Vagina (tissue), 2 donors: ENCODE data around the gene SPHK2. TPM values are rescaled to one million over a fixed set of nuclear protein-coding genes. Genes with fewer than 3 reads are reported as not detected.

Experiments used
- DNase-seq, 2 donors: peaks; one replicate each; pipeline ENCODE4 v3.0.0-alpha.2; 2017; ENCODE audit errors: extremely low spot score in 2 of 2
- H3K27ac ChIP-seq: fragments of 200-600 bp; sonication (generic); one replicate; pipeline ENCODE4 v1.5.1; 2019
- H3K27me3 ChIP-seq: fragments of 200-600 bp; sonication (generic); one replicate; pipeline ENCODE4 v1.5.1; 2019
- H3K36me3 ChIP-seq, 2 donors: fragments of 200-600 bp; sonication (generic); one replicate each; pipeline ENCODE4 v1.5.1; 2017 to 2019
- H3K4me1 ChIP-seq: fragments of 200-600 bp; sonication (generic); one replicate; pipeline ENCODE4 v1.5.1; 2019
- H3K4me3 ChIP-seq, 2 donors: fragments of 200-600 bp; sonication (generic); 1 replicate in 1 of 2; 2 replicates in 1 of 2; pipeline ENCODE4 v1.5.1; 2016 to 2019
- H3K9me3 ChIP-seq: fragments of 200-600 bp; sonication (generic); one replicate; pipeline ENCODE4 v1.5.1; 2019
- POLR2A ChIP-seq, 2 donors: fragments of 450-650 bp; IDR thresholded peaks; one replicate each; pipeline ENCODE4 v1.6.1; 2017; ENCODE audit warnings: antibody characterized with exemption in 2 of 2, mild to moderate bottlenecking in 2 of 2, moderate library complexity in 2 of 2
- POLR2AphosphoS5 ChIP-seq, 2 donors: sonication (generic); formaldehyde crosslinking; IDR thresholded peaks; one replicate each; pipeline ENCODE4 v1.9.0; 2017; ENCODE audit warnings: antibody characterized with exemption in 2 of 2, mild to moderate bottlenecking in 2 of 2, low read depth in 1 of 2; ENCODE audit not compliant: insufficient read depth in 1 of 2
- intact Hi-C: fragments of 100-400 bp; cut with DNase I; formaldehyde crosslinking; loops from one replicate; pipeline ENCODE4 v1.15.1; 2023
- total RNA-seq: library from RNA; depleted of rRNA; stranded (reverse); fragments of >200 nt; gene quantifications from one replicate; pipeline ENCODE4 v1.2.3, GENCODE V29; 2016
- TF ChIP-seq, protein P1 (sequence below), 3 experiments: fragments of 450-650 bp in 2 of 3; fragments of 200-600 bp in 1 of 3; sonication (generic) in 1 of 3; IDR thresholded peaks; one replicate each; pipeline ENCODE4 v1.5.1; 2017 to 2019; ENCODE audit warnings: antibody characterized with exemption in 3 of 3, mild to moderate bottlenecking in 2 of 3, moderate library complexity in 2 of 3

The SPHK2 gene
- total RNA-seq, 1 donor from 2014 or later = 19.9 TPM

DNA sequence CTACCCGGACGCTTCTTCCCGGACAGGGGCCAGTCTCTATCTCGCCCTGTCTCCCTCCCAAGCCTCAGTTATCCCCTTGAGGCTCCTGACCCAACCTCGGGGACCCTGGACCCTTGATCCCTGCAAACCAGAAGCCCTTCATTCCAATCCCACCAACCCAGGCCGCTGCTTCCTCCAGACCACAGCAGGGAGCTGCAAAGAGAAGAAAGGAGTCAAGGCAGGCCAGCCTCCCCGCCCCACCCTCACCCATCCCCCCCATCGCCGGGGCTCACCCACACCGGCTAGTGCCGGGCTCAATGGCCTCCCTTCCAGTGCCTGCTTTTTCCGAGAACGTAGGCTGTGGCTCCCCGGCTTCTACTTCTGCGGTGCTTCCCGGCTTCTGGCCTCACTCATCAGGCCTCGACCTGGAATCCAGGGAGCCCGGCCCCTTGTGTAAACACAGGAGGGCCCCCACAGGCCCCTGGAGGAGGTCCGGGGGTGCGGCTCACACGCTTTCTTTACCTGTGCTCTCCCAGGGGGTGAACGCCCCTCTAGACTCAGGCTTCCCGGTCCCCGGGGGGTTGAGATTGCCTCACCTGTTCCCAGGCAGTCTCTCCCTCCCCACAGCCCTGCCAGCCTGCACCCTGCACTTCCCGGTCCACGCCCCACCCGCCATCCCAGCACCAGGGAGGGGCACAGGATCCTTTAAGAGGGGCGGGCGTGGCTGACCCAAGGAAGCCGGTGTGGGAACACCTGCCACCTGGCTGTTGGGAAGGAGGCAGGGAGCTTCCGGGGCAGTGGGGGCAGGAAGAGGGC is 4.7 kb upstream of the SPHK2 start, which contains the start of gene FAM83E:
Gene FAM83E, minus strand, starts transcription at position 641 of the 795 bp plus-strand sequence. CDS start 1,704 bp downstream, outside the sequence.
- H3K27me3 ChIP-seq = no peaks in the 10 kb centered on the region
- H3K9me3 ChIP-seq = no peaks in the 10 kb centered on the region
- intact Hi-C loops = no loop called here
- H3K4me1 ChIP-seq = peaks cover 37% of the 10 kb centered on the region
- peak within 1 kb of the TSS; percentile 62 for H3K27ac ChIP-seq
- TF ChIP-seq POLR2A (IDR thresholded peaks at IDR 0.05) = no peak
- TF ChIP-seq POLR2AphosphoS5 (IDR thresholded peaks at IDR 0.05; ENCODE audit: insufficient read depth in 1 of 2, low read depth in 1 of 2) = peak; percentile 25 to 52
- TF ChIP-seq, protein P1, sequence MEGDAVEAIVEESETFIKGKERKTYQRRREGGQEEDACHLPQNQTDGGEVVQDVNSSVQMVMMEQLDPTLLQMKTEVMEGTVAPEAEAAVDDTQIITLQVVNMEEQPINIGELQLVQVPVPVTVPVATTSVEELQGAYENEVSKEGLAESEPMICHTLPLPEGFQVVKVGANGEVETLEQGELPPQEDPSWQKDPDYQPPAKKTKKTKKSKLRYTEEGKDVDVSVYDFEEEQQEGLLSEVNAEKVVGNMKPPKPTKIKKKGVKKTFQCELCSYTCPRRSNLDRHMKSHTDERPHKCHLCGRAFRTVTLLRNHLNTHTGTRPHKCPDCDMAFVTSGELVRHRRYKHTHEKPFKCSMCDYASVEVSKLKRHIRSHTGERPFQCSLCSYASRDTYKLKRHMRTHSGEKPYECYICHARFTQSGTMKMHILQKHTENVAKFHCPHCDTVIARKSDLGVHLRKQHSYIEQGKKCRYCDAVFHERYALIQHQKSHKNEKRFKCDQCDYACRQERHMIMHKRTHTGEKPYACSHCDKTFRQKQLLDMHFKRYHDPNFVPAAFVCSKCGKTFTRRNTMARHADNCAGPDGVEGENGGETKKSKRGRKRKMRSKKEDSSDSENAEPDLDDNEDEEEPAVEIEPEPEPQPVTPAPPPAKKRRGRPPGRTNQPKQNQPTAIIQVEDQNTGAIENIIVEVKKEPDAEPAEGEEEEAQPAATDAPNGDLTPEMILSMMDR (IDR thresholded peaks at IDR 0.05) = no peak
- H3K4me3 ChIP-seq = no peak within 1 kb of the TSS
- no peak for DNase-seq
- peaks cover 0 to 31% of the 10 kb centered on the region in 2 donors for H3K36me3 ChIP-seq

DNA sequence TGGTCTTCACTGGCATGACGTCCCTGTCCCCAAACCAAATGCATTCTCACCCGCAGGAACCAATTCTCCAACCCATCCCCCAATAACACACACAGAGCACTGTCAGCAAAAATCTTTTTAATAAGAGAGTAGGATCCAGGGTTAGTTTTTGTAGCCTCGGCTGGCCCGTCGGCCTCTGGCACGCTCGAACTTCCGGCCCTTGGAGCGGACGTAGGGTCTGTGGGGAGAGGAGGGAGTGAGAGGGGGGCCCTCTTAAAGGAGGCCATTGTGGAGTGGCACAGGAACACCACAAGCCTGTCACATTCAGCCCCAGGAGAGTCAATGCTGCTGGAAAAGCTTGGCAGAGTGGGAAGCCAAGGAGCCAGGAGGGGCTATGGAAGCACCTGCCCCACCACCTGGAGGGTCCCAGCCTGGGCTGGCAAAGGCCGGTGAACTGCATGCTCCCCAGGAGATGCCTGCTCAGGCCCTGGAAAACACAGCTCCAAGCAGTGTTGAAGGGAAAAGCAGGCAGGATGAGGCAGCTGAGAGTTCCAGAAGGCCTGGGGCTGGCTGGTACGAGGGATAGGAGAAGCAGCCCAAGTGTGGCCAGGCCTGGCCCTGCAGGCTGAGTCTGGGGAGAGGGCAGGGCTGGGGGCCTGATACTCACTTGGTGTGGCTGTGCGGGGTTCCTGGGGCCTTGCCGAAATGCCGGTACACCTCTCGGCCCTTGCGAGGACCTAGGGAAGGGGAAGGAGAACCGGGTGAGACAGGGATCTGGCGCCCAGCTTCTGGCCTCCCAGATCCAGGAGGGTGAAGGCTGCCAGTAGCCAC is 3.9 kb upstream of the SPHK2 start:
- H3K4me1 ChIP-seq = peaks cover 45% of the 10 kb centered on the region
- peak overlapping the region; percentile 62 for H3K27ac ChIP-seq
- no peaks in the 10 kb centered on the region for H3K9me3 ChIP-seq
- no peaks in the 10 kb centered on the region for H3K27me3 ChIP-seq
- H3K36me3 ChIP-seq = peaks cover 0 to 31% of the 10 kb centered on the region in 2 donors
- TF ChIP-seq POLR2AphosphoS5 (IDR thresholded peaks at IDR 0.05; ENCODE audit: insufficient read depth in 1 of 2, low read depth in 1 of 2) (no peak), POLR2A (IDR thresholded peaks at IDR 0.05) (no peak)
- TF ChIP-seq, protein P1 (IDR thresholded peaks at IDR 0.05) = no peak
- DNase-seq = no peak
- no peak overlapping the region for H3K4me3 ChIP-seq
- intact Hi-C loops = no loop called here

DNA sequence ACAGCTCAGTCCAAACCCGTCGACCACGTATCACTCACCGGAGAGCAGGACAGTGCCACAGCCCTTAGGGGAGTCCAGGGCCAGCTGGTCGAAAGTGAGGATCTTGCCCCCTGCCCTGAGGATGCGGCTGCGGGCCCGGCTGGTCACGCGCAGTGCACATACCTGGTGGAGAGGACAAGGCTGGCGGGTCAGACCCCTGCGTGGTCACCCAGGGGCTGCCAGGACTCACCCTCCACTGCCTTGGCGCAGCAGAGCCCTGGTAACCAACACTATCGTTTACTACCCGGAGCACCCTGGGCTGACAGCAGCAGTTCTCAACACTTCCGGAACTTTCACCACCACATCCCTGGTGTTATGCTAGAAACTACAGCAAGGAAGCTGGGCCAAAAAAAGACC is 3.3 kb upstream of the SPHK2 start:
- Histone ChIP-seq H3K36me3 (peaks cover 0 to 31% of the 10 kb centered on the region in 2 donors), H3K4me3 (no peak overlapping the region), H3K4me1 (peaks cover 46% of the 10 kb centered on the region), H3K27me3 (no peaks in the 10 kb centered on the region), H3K27ac (peak overlapping the region; percentile 33), H3K9me3 (no peaks in the 10 kb centered on the region)
- TF ChIP-seq POLR2AphosphoS5 (IDR thresholded peaks at IDR 0.05; ENCODE audit: insufficient read depth in 1 of 2, low read depth in 1 of 2) (no peak), POLR2A (IDR thresholded peaks at IDR 0.05) (no peak)
- TF ChIP-seq, protein P1 (IDR thresholded peaks at IDR 0.05) = no peak
- intact Hi-C loops = no loop called here
- DNase-seq = no peak

DNA sequence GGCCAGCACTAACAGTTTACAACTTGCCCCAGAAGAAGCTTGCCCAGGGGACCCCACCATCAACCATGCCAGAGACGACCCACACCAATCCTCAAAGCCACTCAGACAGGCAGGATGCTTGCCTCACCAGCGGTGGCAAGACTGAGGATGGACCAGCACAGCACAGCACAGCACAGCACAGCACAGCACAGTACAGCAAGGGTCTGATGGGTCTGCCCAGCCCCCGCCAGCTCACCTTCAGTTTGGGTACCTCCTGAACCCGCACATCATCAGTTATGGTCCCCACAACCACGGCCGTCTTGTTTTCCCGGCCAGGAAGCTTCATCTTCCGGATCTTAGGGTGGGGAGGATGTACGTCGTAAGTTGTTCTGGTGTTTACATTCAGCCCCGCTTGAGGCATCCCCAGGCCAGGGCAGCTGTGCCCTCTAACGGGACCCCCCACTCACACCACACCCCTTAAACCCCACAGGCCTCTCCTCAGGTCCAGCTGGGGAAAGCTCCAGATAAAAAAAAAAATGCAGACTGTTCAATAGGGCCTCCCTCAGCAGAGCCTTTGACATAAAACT is 2.7 kb upstream of the SPHK2 start:
- Histone ChIP-seq H3K9me3 (no peaks in the 10 kb centered on the region), H3K36me3 (peaks cover 0 to 31% of the 10 kb centered on the region in 2 donors), H3K27ac (peak overlapping the region; percentile 93), H3K4me3 (peak overlapping the region in 1 of 2 donors; percentile 95), H3K27me3 (no peaks in the 10 kb centered on the region), H3K4me1 (peaks cover 46% of the 10 kb centered on the region)
- no peak for TF ChIP-seq POLR2AphosphoS5 (IDR thresholded peaks at IDR 0.05; ENCODE audit: insufficient read depth in 1 of 2, low read depth in 1 of 2)
- TF ChIP-seq, protein P1 (IDR thresholded peaks at IDR 0.05) = no peak
- no peak for TF ChIP-seq POLR2A (IDR thresholded peaks at IDR 0.05)
- intact Hi-C loops = no loop called here
- DNase-seq = peak in 1 of 2 donors; percentile 87
